Measurements from ENCODE around the gene NRM.

The NRM gene

DNA sequence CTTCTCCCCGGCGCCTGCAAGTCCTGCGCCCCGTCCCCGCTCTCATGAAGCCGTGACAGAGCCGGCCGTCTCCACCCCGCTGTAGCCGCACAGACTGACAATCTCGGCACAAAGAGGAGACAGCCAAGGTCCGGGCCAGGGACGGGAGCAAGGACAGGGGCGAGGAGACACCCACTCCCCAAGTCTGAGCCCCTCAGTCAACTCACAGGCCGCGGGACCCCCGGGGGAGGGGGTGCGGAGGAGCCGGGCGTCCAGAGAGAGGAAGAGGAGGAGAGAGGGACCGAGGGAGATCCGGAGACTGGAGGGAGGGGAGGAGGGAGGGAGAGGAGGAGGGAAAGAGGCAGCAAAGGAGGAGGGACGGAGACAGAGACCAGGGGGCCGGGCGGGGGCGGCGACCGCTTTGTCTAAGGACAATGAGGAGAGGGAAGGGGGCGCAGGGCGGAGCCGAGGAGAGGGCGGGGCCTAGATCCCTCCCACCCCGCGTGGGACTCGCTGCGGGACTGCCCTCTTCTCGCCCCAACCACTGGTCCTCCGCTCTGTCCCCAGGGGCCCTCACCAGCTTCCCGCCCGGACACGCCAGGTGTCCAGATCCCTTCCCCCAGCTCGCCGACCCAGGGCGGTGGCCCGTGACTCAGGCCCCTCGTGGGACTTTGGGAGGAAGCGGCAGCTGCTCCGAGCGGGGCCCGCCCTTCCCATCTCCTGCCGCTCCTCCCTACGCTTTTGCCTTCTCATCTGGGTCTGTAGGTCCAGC, 3.7 kb downstream of the NRM start (continued):
- TF ChIP-seq, protein P1, sequence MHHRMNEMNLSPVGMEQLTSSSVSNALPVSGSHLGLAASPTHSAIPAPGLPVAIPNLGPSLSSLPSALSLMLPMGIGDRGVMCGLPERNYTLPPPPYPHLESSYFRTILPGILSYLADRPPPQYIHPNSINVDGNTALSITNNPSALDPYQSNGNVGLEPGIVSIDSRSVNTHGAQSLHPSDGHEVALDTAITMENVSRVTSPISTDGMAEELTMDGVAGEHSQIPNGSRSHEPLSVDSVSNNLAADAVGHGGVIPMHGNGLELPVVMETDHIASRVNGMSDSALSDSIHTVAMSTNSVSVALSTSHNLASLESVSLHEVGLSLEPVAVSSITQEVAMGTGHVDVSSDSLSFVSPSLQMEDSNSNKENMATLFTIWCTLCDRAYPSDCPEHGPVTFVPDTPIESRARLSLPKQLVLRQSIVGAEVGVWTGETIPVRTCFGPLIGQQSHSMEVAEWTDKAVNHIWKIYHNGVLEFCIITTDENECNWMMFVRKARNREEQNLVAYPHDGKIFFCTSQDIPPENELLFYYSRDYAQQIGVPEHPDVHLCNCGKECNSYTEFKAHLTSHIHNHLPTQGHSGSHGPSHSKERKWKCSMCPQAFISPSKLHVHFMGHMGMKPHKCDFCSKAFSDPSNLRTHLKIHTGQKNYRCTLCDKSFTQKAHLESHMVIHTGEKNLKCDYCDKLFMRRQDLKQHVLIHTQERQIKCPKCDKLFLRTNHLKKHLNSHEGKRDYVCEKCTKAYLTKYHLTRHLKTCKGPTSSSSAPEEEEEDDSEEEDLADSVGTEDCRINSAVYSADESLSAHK (tag by site-specific recombination; IDR thresholded peaks at IDR 0.05) = peak; percentile 7; the same call in 1 of the 2 replicates
- TF ChIP-seq KLF7 (tag by site-specific recombination; IDR thresholded peaks at IDR 0.05; ENCODE audit: borderline replicate concordance) (peak; percentile 98), MZF1 (tag by site-specific recombination; IDR thresholded peaks at IDR 0.05; ENCODE audit: borderline replicate concordance) (no peak), KLF16 (tag by site-specific recombination; IDR thresholded peaks at IDR 0.05) (no peak; the same call in 1 of the 2 replicates), ZNF174 (tag by site-specific recombination; IDR thresholded peaks at IDR 0.05) (no peak), ZNF140 (tag by site-specific recombination; IDR thresholded peaks at IDR 0.05) (no peak), MYNN (tag by site-specific recombination; IDR thresholded peaks at IDR 0.05; ENCODE audit: borderline replicate concordance) (no peak), ZNF837 (tag by site-specific recombination; IDR thresholded peaks at IDR 0.05) (no peak), SP3 (tag by site-specific recombination; IDR thresholded peaks at IDR 0.05) (peak; percentile 99), ZNF155 (tag by site-specific recombination; IDR thresholded peaks at IDR 0.05) (no peak), ZNF274 (IDR thresholded peaks at IDR 0.05; ENCODE audit: low read length) (no peak), ZNF274 (tag by site-specific recombination; IDR thresholded peaks at IDR 0.05; ENCODE audit: borderline replicate concordance) (no peak), YY1 (tag by site-specific recombination; IDR thresholded peaks at IDR 0.05) (no peak), IKZF3 (tag by site-specific recombination; IDR thresholded peaks at IDR 0.05) (no peak), ZNF747 (tag by site-specific recombination; IDR thresholded peaks at IDR 0.05) (no peak), ZNF621 (tag by site-specific recombination; IDR thresholded peaks at IDR 0.05) (no peak), ZNF24 (tag by site-specific recombination; IDR thresholded peaks at IDR 0.05) (peak; percentile 65), ZNF19 (tag by site-specific recombination; IDR thresholded peaks at IDR 0.05; ENCODE audit: low read depth) (no peak), ZNF350 (tag by site-specific recombination; IDR thresholded peaks at IDR 0.05) (no peak), KLF8 (tag by site-specific recombination; IDR thresholded peaks at IDR 0.05) (peak; percentile 94), ZNF211 (tag by site-specific recombination; IDR thresholded peaks at IDR 0.05; ENCODE audit: low read depth) (no peak), ZNF600 (tag by site-specific recombination; IDR thresholded peaks at IDR 0.05) (peak; percentile 65; the same call in 1 of the 2 replicates), ZNF776 (tag by site-specific recombination; IDR thresholded peaks at IDR 0.05; ENCODE audit: borderline replicate concordance) (no peak), ZFP41 (tag by site-specific recombination; IDR thresholded peaks at IDR 0.05; ENCODE audit: borderline replicate concordance) (no peak)
- TF ChIP-seq, protein P2, sequence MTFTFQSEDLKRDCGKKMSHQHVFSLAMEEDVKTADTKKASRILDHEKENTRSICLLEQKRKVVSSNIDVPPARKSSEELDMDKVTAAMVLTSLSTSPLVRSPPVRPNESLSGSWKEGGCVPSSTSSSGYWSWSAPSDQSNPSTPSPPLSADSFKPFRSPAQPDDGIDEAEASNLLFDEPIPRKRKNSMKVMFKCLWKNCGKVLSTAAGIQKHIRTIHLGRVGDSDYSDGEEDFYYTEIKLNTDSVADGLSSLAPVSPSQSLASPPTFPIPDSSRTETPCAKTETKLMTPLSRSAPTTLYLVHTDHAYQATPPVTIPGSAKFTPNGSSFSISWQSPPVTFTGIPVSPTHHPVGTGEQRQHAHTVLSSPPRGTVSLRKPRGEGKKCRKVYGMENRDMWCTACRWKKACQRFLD (tag by site-specific recombination; IDR thresholded peaks at IDR 0.05) = no peak
- TF ChIP-seq, protein P3, sequence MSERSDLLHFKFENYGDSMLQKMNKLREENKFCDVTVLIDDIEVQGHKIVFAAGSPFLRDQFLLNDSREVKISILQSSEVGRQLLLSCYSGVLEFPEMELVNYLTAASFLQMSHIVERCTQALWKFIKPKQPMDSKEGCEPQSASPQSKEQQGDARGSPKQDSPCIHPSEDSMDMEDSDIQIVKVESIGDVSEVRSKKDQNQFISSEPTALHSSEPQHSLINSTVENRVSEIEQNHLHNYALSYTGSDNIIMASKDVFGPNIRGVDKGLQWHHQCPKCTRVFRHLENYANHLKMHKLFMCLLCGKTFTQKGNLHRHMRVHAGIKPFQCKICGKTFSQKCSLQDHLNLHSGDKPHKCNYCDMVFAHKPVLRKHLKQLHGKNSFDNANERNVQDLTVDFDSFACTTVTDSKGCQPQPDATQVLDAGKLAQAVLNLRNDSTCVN (tag by site-specific recombination; optimal IDR thresholded peaks at IDR 0.05) = peak; percentile 64
- TF ChIP-seq, protein P4, sequence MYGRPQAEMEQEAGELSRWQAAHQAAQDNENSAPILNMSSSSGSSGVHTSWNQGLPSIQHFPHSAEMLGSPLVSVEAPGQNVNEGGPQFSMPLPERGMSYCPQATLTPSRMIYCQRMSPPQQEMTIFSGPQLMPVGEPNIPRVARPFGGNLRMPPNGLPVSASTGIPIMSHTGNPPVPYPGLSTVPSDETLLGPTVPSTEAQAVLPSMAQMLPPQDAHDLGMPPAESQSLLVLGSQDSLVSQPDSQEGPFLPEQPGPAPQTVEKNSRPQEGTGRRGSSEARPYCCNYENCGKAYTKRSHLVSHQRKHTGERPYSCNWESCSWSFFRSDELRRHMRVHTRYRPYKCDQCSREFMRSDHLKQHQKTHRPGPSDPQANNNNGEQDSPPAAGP (tag by site-specific recombination; IDR thresholded peaks at IDR 0.05) = peak; percentile 91
- TF ChIP-seq, protein P5, sequence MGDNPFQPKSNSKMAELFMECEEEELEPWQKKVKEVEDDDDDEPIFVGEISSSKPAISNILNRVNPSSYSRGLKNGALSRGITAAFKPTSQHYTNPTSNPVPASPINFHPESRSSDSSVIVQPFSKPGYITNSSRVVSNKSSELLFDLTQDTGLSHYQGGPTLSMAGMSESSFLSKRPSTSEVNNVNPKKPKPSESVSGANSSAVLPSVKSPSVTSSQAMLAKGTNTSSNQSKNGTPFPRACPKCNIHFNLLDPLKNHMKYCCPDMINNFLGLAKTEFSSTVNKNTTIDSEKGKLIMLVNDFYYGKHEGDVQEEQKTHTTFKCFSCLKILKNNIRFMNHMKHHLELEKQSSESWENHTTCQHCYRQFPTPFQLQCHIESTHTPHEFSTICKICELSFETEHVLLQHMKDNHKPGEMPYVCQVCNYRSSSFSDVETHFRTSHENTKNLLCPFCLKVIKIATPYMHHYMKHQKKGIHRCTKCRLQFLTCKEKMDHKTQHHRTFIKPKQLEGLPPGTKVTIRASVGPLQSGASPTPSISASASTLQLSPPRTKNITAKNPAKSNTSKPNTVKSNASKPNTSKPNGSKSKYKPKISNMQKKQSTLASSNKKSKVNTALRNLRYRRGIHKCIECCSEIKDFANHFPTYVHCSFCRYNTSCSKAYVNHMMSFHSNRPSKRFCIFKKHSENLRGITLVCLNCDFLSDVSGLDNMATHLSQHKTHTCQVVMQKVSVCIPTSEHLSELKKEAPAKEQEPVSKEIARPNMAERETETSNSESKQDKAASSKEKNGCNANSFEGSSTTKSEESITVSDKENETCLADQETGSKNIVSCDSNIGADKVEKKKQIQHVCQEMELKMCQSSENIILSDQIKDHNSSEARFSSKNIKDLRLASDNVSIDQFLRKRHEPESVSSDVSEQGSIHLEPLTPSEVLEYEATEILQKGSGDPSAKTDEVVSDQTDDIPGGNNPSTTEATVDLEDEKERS (tag by site-specific recombination; IDR thresholded peaks at IDR 0.05) = no peak
